ENCODE results near the gene C11orf58. TPM values are rescaled to one million over a fixed set of nuclear protein-coding genes. Genes with fewer than 3 reads are reported as not detected.

Gene C11orf58
- total RNA-seq, 1 donor from 2014 or later = 105 TPM

DNA sequence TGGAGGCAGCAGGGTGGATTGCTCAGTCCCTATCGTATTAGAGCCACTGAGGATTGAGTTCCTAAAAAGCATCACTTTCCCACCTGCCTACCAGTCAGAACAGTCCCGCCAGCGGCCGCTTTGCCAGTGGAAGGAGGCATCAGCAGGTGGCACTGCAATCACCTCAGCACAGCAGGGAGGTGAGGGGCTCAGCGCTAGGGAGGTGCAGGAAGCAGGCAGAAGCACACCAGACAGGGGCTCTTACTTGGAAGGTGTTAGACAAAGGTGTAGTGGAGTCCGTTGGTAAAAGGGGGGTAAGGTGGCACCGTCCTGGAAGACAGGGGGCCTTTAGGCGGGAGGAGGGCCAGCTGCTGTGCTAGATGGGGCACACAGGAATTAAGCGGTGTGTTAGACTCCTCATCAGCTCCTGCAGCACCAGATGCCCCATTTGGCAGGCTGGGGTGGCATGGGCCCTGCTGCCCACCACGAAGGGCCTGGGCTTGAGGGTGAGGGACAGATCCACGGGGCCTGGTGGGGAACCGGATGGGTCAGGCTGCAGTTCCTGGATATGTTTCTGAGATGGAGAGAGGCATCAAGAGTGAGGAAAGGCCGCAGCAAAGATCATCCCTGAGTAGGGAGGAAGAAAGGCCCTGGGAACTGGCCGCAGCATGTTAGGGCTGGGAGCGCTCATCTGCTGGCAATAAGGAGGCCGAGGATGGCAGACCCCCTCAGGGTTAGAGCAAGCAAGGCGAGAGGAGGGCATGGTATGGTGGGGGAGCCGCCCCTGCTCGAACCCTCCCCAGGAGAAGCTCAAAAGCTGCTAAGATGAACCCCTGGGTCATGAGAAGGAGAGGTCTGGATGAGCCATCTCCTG, 42.5 kb downstream of the C11orf58 start:
- intact Hi-C loops (cut with micrococcal nuclease) = loop anchor here (10.0 kb wide), 1 partner anchor 284 kb away; no protein-coding TSS in a partner anchor
- TF ChIP-seq, protein P1, sequence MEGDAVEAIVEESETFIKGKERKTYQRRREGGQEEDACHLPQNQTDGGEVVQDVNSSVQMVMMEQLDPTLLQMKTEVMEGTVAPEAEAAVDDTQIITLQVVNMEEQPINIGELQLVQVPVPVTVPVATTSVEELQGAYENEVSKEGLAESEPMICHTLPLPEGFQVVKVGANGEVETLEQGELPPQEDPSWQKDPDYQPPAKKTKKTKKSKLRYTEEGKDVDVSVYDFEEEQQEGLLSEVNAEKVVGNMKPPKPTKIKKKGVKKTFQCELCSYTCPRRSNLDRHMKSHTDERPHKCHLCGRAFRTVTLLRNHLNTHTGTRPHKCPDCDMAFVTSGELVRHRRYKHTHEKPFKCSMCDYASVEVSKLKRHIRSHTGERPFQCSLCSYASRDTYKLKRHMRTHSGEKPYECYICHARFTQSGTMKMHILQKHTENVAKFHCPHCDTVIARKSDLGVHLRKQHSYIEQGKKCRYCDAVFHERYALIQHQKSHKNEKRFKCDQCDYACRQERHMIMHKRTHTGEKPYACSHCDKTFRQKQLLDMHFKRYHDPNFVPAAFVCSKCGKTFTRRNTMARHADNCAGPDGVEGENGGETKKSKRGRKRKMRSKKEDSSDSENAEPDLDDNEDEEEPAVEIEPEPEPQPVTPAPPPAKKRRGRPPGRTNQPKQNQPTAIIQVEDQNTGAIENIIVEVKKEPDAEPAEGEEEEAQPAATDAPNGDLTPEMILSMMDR (IDR thresholded peaks at IDR 0.05; ENCODE audit: borderline replicate concordance) = no peak
- no peak overlapping the region for H3K4me3 ChIP-seq

DNA sequence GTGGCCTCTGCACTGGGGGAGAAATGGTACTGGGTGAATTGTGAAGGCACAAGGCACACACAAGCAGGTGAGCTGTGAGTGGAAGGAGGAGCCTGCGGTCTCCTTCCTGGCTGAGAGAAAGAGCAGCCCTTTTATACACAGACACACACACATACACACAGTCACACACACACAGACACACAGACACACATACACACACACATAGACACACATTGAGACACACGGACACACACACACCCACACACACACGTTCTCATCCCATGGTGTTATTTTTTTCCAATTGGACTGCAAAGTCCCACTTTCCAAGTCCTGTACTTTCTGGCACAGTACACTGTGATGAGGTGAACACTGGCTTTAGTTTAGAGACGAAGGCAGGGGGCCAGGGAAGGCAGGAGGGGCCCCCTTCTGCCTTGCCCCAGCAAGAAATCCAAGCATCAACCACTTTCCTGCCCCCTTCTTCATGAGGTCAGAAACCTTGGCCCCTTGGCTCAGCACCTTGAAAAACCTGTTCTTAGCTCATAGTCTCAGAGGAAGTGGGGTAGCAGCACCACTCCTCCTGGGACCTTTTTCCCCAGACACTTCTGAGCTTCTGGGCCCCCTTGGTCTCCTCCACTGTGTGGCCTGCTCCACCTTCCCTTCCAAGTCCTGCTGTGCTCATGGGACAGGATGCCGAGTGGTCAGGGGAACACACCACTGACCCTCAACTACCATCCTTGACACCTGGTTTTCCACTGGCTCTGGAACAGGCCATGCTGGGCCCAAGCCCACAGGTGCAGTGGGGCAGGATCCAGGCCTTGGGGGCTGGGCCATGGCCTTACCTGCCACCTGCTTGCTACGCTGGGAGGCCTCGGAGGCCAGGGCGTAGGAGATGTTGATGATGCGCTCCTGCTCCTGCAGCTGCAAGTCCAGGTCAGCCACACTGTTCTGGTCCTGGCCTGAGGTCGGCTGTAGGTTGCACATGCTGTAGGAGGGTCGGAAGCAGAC, 43.8 kb downstream of the C11orf58 start:
- H3K4me1 ChIP-seq = peaks cover 35% of the 10 kb centered on the region
- H3K9me3 ChIP-seq (replicated peaks) = no peaks in the 10 kb centered on the region
- no peak overlapping the region for H3K27ac ChIP-seq (replicated peaks)
- peaks cover 3% of the 10 kb centered on the region for H3K36me3 ChIP-seq
- DNase-seq = no peak
- intact Hi-C loops (cut with micrococcal nuclease) = loop anchor here (10.0 kb wide), 1 partner anchor 283 kb away; no protein-coding TSS in a partner anchor
- no peaks in the 10 kb centered on the region for H3K27me3 ChIP-seq (ENCODE audit: low read depth)
- TF ChIP-seq, protein P1 (IDR thresholded peaks at IDR 0.05; ENCODE audit: borderline replicate concordance) = no peak
- H3K4me3 ChIP-seq = no peak overlapping the region

More for the DNA sequence above, 42.5 kb downstream of the C11orf58 start:
- Histone ChIP-seq H3K9me3 (replicated peaks) (no peaks in the 10 kb centered on the region), H3K27me3 (ENCODE audit: low read depth) (no peaks in the 10 kb centered on the region), H3K27ac (replicated peaks) (no peak overlapping the region), H3K36me3 (peaks cover 3% of the 10 kb centered on the region), H3K4me1 (peaks cover 23% of the 10 kb centered on the region)
- no peak for DNase-seq

DNA sequence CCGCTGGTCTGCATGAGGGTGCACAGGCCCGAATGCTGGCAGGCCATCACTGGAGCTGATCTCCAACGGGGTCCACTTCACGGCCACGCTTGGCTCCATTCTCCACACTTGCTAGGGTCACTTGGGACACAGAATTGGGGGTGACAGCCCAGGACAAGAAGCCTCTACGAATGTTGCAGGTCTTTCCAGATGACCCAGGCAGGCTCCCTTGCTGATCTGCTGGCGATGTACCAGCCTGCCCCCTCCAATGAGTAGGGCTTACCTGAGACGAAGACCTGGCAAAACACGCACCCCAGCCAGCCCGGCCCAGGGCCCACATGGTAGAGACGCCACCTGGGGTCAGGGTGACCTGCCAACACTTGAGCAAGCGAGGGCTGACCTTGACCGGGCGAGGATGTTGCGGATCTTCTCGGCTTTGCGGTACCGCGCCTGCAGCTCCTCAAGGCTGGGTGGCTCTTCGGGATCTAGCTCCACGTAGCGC, 44.9 kb downstream of the C11orf58 start:
- H3K27ac ChIP-seq (replicated peaks) = no peak overlapping the region
- H3K4me3 ChIP-seq = no peak overlapping the region
- peaks cover under 1% of the 10 kb centered on the region for H3K36me3 ChIP-seq
- H3K27me3 ChIP-seq (ENCODE audit: low read depth) = no peaks in the 10 kb centered on the region
- no peaks in the 10 kb centered on the region for H3K9me3 ChIP-seq (replicated peaks)
- no peak for DNase-seq
- H3K4me1 ChIP-seq = peaks cover 45% of the 10 kb centered on the region
- intact Hi-C loops (cut with micrococcal nuclease) = loop anchor here (10.0 kb wide), 1 partner anchor 281 kb away; no protein-coding TSS in a partner anchor
- TF ChIP-seq, protein P1 (IDR thresholded peaks at IDR 0.05; ENCODE audit: borderline replicate concordance) = no peak

DNA sequence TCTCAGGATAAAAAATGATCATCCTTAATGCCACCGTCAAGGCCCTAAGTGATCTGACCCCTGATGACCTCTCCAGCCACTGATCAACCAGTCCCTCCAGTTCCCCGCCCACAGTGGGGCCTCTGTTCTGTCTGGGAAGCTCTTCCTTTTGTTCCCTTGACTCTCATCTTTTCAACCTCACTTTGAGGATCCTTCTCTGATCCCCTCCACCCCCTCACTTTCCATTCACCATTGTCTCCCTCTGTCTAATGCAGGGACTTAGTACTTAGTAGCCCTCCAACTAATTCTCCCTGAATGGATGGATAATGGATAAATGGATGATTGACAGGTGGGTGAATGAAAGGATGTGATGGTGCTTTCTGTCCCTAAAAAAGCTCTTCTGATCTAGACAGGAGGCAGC, 45.6 kb downstream of the C11orf58 start:
- Histone ChIP-seq H3K9me3 (replicated peaks) (no peaks in the 10 kb centered on the region), H3K4me1 (peaks cover 53% of the 10 kb centered on the region), H3K27me3 (ENCODE audit: low read depth) (no peaks in the 10 kb centered on the region), H3K4me3 (no peak overlapping the region), H3K36me3 (no peaks in the 10 kb centered on the region), H3K27ac (replicated peaks) (peak overlapping the region; percentile 33)
- TF ChIP-seq, protein P1 (IDR thresholded peaks at IDR 0.05; ENCODE audit: borderline replicate concordance) = no peak
- intact Hi-C loops (cut with micrococcal nuclease) = loop anchor here (10.0 kb wide), 1 partner anchor 281 kb away; no protein-coding TSS in a partner anchor
- DNase-seq = no peak

DNA sequence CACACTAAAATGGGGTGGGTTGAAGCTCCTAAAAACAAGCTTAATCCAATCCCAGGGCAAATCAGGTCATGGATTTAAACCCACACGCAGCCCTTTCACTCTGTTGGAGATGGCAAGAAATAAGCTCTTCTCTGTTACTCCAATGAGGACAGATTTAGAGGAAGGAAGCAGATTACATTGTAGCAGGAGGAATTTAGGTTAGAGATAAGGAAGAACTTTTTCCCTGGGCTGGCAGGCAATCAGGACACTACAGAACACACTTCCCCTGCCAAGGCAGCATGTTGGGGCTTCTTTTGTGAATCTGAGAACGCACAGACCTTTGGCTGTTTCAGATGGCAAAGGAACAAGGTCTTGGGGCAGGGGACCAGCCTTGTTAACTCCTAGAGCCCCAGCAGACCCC, 46.2 kb downstream of the C11orf58 start:
- Histone ChIP-seq H3K9me3 (replicated peaks) (no peaks in the 10 kb centered on the region), H3K36me3 (no peaks in the 10 kb centered on the region), H3K27me3 (ENCODE audit: low read depth) (no peaks in the 10 kb centered on the region), H3K4me3 (no peak overlapping the region), H3K4me1 (peaks cover 58% of the 10 kb centered on the region), H3K27ac (replicated peaks) (peak overlapping the region; percentile 33)
- TF ChIP-seq, protein P1 (IDR thresholded peaks at IDR 0.05; ENCODE audit: borderline replicate concordance) = no peak
- intact Hi-C loops (cut with micrococcal nuclease) = loop anchor here (10.0 kb wide), 1 partner anchor 280 kb away; no protein-coding TSS in a partner anchor
- no peak for DNase-seq

All from left ventricle myocardium inferior (tissue), 1 donor.